ENCODE measurements around the gene GUK1.

GRCh38 chr1:228093050-228093906 lies 46.8 kb upstream of the GUK1 start:
- TF ChIP-seq, protein P1, sequence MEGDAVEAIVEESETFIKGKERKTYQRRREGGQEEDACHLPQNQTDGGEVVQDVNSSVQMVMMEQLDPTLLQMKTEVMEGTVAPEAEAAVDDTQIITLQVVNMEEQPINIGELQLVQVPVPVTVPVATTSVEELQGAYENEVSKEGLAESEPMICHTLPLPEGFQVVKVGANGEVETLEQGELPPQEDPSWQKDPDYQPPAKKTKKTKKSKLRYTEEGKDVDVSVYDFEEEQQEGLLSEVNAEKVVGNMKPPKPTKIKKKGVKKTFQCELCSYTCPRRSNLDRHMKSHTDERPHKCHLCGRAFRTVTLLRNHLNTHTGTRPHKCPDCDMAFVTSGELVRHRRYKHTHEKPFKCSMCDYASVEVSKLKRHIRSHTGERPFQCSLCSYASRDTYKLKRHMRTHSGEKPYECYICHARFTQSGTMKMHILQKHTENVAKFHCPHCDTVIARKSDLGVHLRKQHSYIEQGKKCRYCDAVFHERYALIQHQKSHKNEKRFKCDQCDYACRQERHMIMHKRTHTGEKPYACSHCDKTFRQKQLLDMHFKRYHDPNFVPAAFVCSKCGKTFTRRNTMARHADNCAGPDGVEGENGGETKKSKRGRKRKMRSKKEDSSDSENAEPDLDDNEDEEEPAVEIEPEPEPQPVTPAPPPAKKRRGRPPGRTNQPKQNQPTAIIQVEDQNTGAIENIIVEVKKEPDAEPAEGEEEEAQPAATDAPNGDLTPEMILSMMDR (IDR thresholded peaks at IDR 0.05) = no peak
- TF ChIP-seq POLR2A (IDR thresholded peaks at IDR 0.05) = no peak
- no peak for TF ChIP-seq EP300 (IDR thresholded peaks at IDR 0.05)
- TF ChIP-seq POLR2AphosphoS5 (IDR thresholded peaks at IDR 0.05) = no peak

Measured in suprapubic skin (tissue), 4 donors.